HCT116 (cell line): ENCODE data around the gene FOXK2. TPM values are rescaled to one million over a fixed set of nuclear protein-coding genes. Genes with fewer than 3 reads are reported as not detected.

Source experiments
- ATAC-seq: fragments of 200-7000 bp; cut with Tn5 transposase; 2 replicates; pipeline ENCODE4 v1.9.1; 2020; ENCODE audit warnings: mild to moderate bottlenecking, moderate library complexity
- BruUV-seq: library from RNA; stranded (reverse); fragments of 400-500 nt; replicated peaks from 2 replicates; lab custom pipeline; 2021; lab: Mats Ljungman, UMichigan
- CTCF ChIA-PET: fragments of 300-600 bp; sonication (Branson Sonifier 250); formaldehyde crosslinking; loops from one replicate; lab custom pipeline; 2021; ENCODE audit warnings: antibody characterized with exemption; lab: Charles Lee
- POLR2A ChIA-PET: fragments of 300-600, 350-600 bp; sonication (Branson Sonifier 250); formaldehyde crosslinking; loops from one replicate; lab custom pipeline; 2021; ENCODE audit warnings: antibody characterized with exemption; lab: Charles Lee
- RAD21 ChIA-PET, 2 experiments: fragments of 300-600 bp; sonication (Branson Sonifier 250); formaldehyde crosslinking; loops; one replicate each; lab custom pipeline; 2023; ENCODE audit warnings: low total read pairs in 2 of 2; ENCODE audit not compliant: uncharacterized antibody in 2 of 2, unreplicated experiment in 2 of 2, low non-redundant PET in 1 of 2; lab: Charles Lee
- DNase-seq: peaks from one replicate; pipeline ENCODE4 v3.0.0-alpha.2; 2010; ENCODE audit warnings: low read depth, low spot score
- H2AFZ ChIP-seq: fragments of 200-600 bp; shearing (Covaris generic), sonication (generic); 2 replicates; pipeline ENCODE4 v1.6.1; 2017; ENCODE audit warnings: low read depth, mixed run types, mixed read lengths, antibody characterized with exemption, low read length; ENCODE audit not compliant: poor library complexity, severe bottlenecking
- H3K27ac ChIP-seq: 2 replicates; pipeline ENCODE4 v1.5.1; 2012; ENCODE audit warnings: low read depth, low read length
- H3K27me3 ChIP-seq: fragments of 200-600 bp; sonication (generic); 2 replicates; pipeline ENCODE4 v1.6.1; 2016; ENCODE audit warnings: mixed run types, low read length, mixed read lengths; ENCODE audit not compliant: insufficient read depth
- H3K36me3 ChIP-seq, 2 experiments: fragments of 200-500 bp in 1 of 2; fragments of 200-600 bp in 1 of 2; sonication (Bioruptor generic) in 1 of 2; sonication (generic) in 1 of 2; 2 replicates each; pipeline versions ENCODE4 v1.5.1 to v1.6.1; 2014 to 2016; ENCODE audit warnings: low read length in 2 of 2, inconsistent platforms in 1 of 2, mixed read lengths in 1 of 2, mixed run types in 1 of 2; ENCODE audit not compliant: insufficient read depth in 2 of 2, control insufficient read depth in 1 of 2
- H3K4me1 ChIP-seq, 2 experiments: fragments of 200-600 bp in 1 of 2; sonication (generic) in 1 of 2; 2 replicates each; pipeline versions ENCODE4 v1.5.1 to v1.6.1; 2012 to 2017; ENCODE audit warnings: low read length in 2 of 2, inconsistent platforms in 1 of 2, mild to moderate bottlenecking in 1 of 2, mixed read lengths in 1 of 2, mixed run types in 1 of 2, moderate library complexity in 1 of 2; ENCODE audit not compliant: insufficient read depth in 2 of 2, control insufficient read depth in 1 of 2
- H3K4me2 ChIP-seq: fragments of 200-600 bp; sonication (generic); 2 replicates; pipeline ENCODE4 v1.6.1; 2017; ENCODE audit warnings: mixed run types, low read length, mixed read lengths
- H3K4me3 ChIP-seq, 2 experiments: fragments of 200-600 bp in 1 of 2; sonication (generic) in 1 of 2; replicated peaks in 1 of 2; 2 replicates each; pipeline ENCODE4 v1.5.1; 2011 to 2016; ENCODE audit warnings: low read length in 2 of 2, control low read depth in 1 of 2, low read depth in 1 of 2, mild to moderate bottlenecking in 1 of 2, mixed read lengths in 1 of 2, mixed run types in 1 of 2
- H3K79me2 ChIP-seq: fragments of 200-600 bp; sonication (generic); 2 replicates; pipeline ENCODE4 v1.6.1; 2017; ENCODE audit warnings: mild to moderate bottlenecking, mixed run types, low read length, moderate library complexity, mixed read lengths; ENCODE audit not compliant: insufficient read depth
- H3K9ac ChIP-seq: fragments of 200-600 bp; sonication (generic); 2 replicates; pipeline ENCODE4 v1.6.1; 2016; ENCODE audit warnings: low read length, mixed read lengths
- H3K9me2 ChIP-seq: fragments of 200-600 bp; sonication (generic), shearing (Covaris generic); 2 replicates; pipeline ENCODE4 v1.6.1; 2017; ENCODE audit warnings: mixed run types, mild to moderate bottlenecking, moderate library complexity; ENCODE audit not compliant: insufficient read depth
- H3K9me3 ChIP-seq, 2 experiments: fragments of 200-500 bp in 1 of 2; fragments of 200-600 bp in 1 of 2; sonication (Bioruptor generic) in 1 of 2; sonication (generic) in 1 of 2; 2 replicates each; pipeline ENCODE4 v1.6.1; 2014 to 2017; ENCODE audit warnings: low read length in 2 of 2, mixed read lengths in 2 of 2, inconsistent platforms in 1 of 2, low read depth in 1 of 2, mild to moderate bottlenecking in 1 of 2, mixed run types in 1 of 2, moderate library complexity in 1 of 2; ENCODE audit not compliant: control insufficient read depth in 1 of 2, insufficient read depth in 1 of 2
- H4K20me1 ChIP-seq: fragments of 200-600 bp; sonication (generic), shearing (Covaris generic); 2 replicates; pipeline ENCODE4 v1.6.1; 2017; ENCODE audit warnings: mixed run types, mild to moderate bottlenecking, moderate library complexity; ENCODE audit not compliant: insufficient read depth
- CBX3 ChIP-seq: IDR thresholded peaks from 2 replicates; pipeline ENCODE4 v1.6.1; 2012; ENCODE audit warnings: low read depth
- EGR1 ChIP-seq: IDR thresholded peaks from 2 replicates; pipeline ENCODE4 v1.6.1; 2012; ENCODE audit warnings: low read depth
- EZH2 ChIP-seq: fragments of 200-600 bp; sonication (generic); IDR thresholded peaks from 2 replicates; pipeline ENCODE4 v1.6.1; 2017; ENCODE audit warnings: antibody characterized with exemption, mixed run types
- EZH2phosphoT487 ChIP-seq: fragments of 200-600 bp; IDR thresholded peaks from 2 replicates; pipeline ENCODE4 v1.6.1; 2018; ENCODE audit warnings: antibody characterized with exemption, borderline replicate concordance
- FOSL1 ChIP-seq: IDR thresholded peaks from 2 replicates; pipeline ENCODE4 v1.6.1; 2012; ENCODE audit warnings: low read depth
- JUND ChIP-seq: IDR thresholded peaks from 2 replicates; pipeline ENCODE4 v1.6.1; 2012
- POLR2A ChIP-seq: IDR thresholded peaks from 2 replicates; pipeline ENCODE4 v1.7.0; 2011; ENCODE audit warnings: borderline replicate concordance; ENCODE audit not compliant: insufficient read depth, insufficient read length; ENCODE audit errors: extremely low read depth
- POLR2AphosphoS5 ChIP-seq: IDR thresholded peaks from 2 replicates; pipeline ENCODE4 v1.6.1; 2011; ENCODE audit warnings: mild to moderate bottlenecking, low read depth, low read length, moderate library complexity
- RAD21 ChIP-seq: IDR thresholded peaks from 2 replicates; pipeline ENCODE4 v1.6.1; 2012; ENCODE audit warnings: low read depth, mild to moderate bottlenecking
- SIN3A ChIP-seq: IDR thresholded peaks from 2 replicates; pipeline ENCODE4 v1.6.1; 2012; ENCODE audit warnings: low read depth
- SP1 ChIP-seq: IDR thresholded peaks from 2 replicates; pipeline ENCODE4 v1.6.1; 2012; ENCODE audit warnings: low read depth
- SRF ChIP-seq: IDR thresholded peaks from 2 replicates; pipeline ENCODE4 v1.6.1; 2012; ENCODE audit warnings: low read depth
- TCF7L2 ChIP-seq: IDR thresholded peaks from 2 replicates; pipeline ENCODE4 v1.7.0; 2011; ENCODE audit warnings: borderline replicate concordance, inconsistent platforms; ENCODE audit not compliant: insufficient read depth, insufficient read length; ENCODE audit errors: extremely low read depth
- YY1 ChIP-seq: IDR thresholded peaks from 2 replicates; pipeline ENCODE4 v1.6.1; 2011; ENCODE audit warnings: low read length, low read depth, moderate library complexity, mild to moderate bottlenecking; ENCODE audit not compliant: insufficient replicate concordance; ENCODE audit errors: extremely low read depth
- ZFX ChIP-seq: fragments of 450-650 bp; IDR thresholded peaks from 2 replicates; pipeline ENCODE4 v1.6.1; 2017
- ZNF274 ChIP-seq: fragments of 200-500 bp; sonication (Bioruptor generic); IDR thresholded peaks from 2 replicates; pipeline ENCODE4 v1.6.1; 2014; ENCODE audit warnings: mild to moderate bottlenecking, low read depth, low read length, inconsistent platforms
- intact Hi-C: fragments of 100-400 bp; cut with micrococcal nuclease; formaldehyde crosslinking; loops from 2 replicates; pipeline ENCODE4 v1.10.0; 2022
- total RNA-seq: library from RNA; stranded (reverse); gene quantifications from one replicate; pipeline ENCODE4 v1.2.1, GENCODE V29; 2021; ENCODE audit not compliant: unreplicated experiment
- TF ChIP-seq, protein P1 (sequence below): IDR thresholded peaks from 2 replicates; pipeline ENCODE4 v1.6.1; 2011; ENCODE audit warnings: mild to moderate bottlenecking, low read length, moderate library complexity; ENCODE audit not compliant: insufficient replicate concordance; ENCODE audit errors: extremely low read depth
- TF ChIP-seq, protein P2 (sequence below): IDR thresholded peaks from 2 replicates; pipeline ENCODE4 v1.6.1; 2012

The FOXK2 gene
- total RNA-seq, 1 experiment from 2014 or later = 122 TPM

DNA sequence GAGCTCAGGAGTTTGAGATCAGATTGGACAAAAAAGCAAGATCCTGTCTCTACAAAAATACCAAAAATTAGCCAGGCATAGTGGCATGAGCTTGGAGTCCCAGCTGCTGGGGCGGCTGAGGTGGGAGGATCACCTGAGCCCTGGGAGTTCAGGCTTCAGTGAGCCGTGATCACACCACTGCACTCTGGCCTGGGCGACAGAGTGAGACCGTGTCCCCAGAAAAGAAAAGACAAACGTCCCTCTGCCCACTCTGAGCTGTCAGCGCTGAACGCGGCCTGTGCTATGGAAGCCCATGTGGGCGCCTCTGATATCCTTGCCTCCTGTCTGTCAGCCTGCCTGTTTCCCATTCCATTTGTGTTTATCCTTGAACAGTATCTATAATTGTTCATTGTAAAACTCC is 50.7 kb downstream of the FOXK2 start:
- Histone ChIP-seq H4K20me1 (peaks cover 4% of the 10 kb centered on the region; the same call in 1 of the 2 replicates), H3K4me3 (no peak overlapping the region), H3K27ac (no peak overlapping the region), H3K79me2 (peaks cover 94% of the 10 kb centered on the region), H3K36me3 (peaks cover 74 to 85% of the 10 kb centered on the region in 2 experiments), H3K4me1 (peaks cover 9 to 10% of the 10 kb centered on the region in 2 experiments; a peak in 2 of 4 replicates), H3K4me2 (no peak overlapping the region), H3K9me2 (no peaks in the 10 kb centered on the region), H3K9me3 (no peaks in the 10 kb centered on the region), H3K27me3 (no peaks in the 10 kb centered on the region), H2AFZ (no peak overlapping the region), H3K9ac (no peak overlapping the region)
- DNase-seq (no peak), ATAC-seq (no peak)
- ChIA-PET RAD21 (no interaction called here), POLR2A (no interaction called here), CTCF (no interaction called here)
- no TSS peak for BruUV-seq
- intact Hi-C loops = no loop called here
- TF ChIP-seq POLR2AphosphoS5 = no peak
- TF ChIP-seq ZNF274 = no peak
- TF ChIP-seq ZFX = no peak

DNA sequence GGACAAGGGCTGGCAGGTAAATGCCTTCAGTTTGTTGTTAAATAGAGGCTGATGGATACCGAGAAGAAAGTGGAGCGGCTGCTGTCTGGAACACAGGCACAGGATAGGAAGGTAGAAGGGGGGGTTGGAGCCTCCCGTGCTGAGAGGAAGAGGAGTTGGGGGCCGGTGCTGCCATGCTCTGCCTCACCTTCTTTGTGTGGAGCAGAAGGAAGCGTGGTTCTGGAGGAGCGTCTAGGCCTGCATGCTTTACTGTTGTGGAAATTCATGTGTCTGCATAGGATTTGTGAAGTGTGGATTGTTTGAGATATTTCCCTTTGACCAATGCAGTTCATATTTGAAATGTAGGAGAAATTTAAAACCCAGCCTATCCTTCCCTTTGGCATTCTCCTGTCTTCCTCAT is 52.3 kb downstream of the FOXK2 start:
- Histone ChIP-seq H3K27me3 (no peaks in the 10 kb centered on the region), H3K9ac (no peak overlapping the region), H3K36me3 (peaks cover 67 to 82% of the 10 kb centered on the region in 2 experiments), H3K9me2 (no peaks in the 10 kb centered on the region), H3K4me3 (no peak overlapping the region), H4K20me1 (no peaks in the 10 kb centered on the region; the same call in 1 of the 2 replicates), H2AFZ (no peak overlapping the region), H3K27ac (no peak overlapping the region), H3K79me2 (peaks cover 91% of the 10 kb centered on the region), H3K4me1 (peaks cover 9 to 10% of the 10 kb centered on the region in 2 experiments; a peak in 2 of 4 replicates), H3K4me2 (no peak overlapping the region), H3K9me3 (no peaks in the 10 kb centered on the region)
- no TSS peak for BruUV-seq
- ATAC-seq = no peak
- intact Hi-C loops = no loop called here
- DNase-seq = no peak
- RAD21 ChIA-PET = no interaction called here
- no peak for TF ChIP-seq FOSL1
- TF ChIP-seq TCF7L2 = no peak
- no peak for TF ChIP-seq EGR1
- no peak for TF ChIP-seq SP1
- TF ChIP-seq SRF = no peak
- TF ChIP-seq POLR2AphosphoS5 = no peak
- TF ChIP-seq, protein P1, sequence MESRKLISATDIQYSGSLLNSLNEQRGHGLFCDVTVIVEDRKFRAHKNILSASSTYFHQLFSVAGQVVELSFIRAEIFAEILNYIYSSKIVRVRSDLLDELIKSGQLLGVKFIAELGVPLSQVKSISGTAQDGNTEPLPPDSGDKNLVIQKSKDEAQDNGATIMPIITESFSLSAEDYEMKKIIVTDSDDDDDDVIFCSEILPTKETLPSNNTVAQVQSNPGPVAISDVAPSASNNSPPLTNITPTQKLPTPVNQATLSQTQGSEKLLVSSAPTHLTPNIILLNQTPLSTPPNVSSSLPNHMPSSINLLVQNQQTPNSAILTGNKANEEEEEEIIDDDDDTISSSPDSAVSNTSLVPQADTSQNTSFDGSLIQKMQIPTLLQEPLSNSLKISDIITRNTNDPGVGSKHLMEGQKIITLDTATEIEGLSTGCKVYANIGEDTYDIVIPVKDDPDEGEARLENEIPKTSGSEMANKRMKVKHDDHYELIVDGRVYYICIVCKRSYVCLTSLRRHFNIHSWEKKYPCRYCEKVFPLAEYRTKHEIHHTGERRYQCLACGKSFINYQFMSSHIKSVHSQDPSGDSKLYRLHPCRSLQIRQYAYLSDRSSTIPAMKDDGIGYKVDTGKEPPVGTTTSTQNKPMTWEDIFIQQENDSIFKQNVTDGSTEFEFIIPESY = no peak
- TF ChIP-seq YY1 = no peak
- no peak for TF ChIP-seq EZH2
- no peak for TF ChIP-seq JUND
- TF ChIP-seq RAD21 = no peak
- TF ChIP-seq, protein P2, sequence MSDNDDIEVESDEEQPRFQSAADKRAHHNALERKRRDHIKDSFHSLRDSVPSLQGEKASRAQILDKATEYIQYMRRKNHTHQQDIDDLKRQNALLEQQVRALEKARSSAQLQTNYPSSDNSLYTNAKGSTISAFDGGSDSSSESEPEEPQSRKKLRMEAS = no peak
- no peak for TF ChIP-seq EZH2phosphoT487
- TF ChIP-seq POLR2A = no peak
- no peak for TF ChIP-seq SIN3A
- TF ChIP-seq ZFX = no peak
- no peak for TF ChIP-seq CBX3
- POLR2A ChIA-PET = no interaction called here
- CTCF ChIA-PET = no interaction called here
